WTC11 (cell line): ENCODE measurements around the gene SLC5A9. TPM values are rescaled to one million over a fixed set of nuclear protein-coding genes. Genes with fewer than 3 reads are reported as not detected.

Source experiments
- ATAC-seq: fragments of 200-7000 bp; cut with Tn5 transposase; 2 replicates; pipeline ENCODE4 v1.10.0; 2021; ENCODE audit warnings: mild to moderate bottlenecking, moderate library complexity
- CTCF ChIA-PET: fragments of 300-600 bp; sonication (Branson Sonifier 250); formaldehyde crosslinking; loops from one replicate; lab custom pipeline; 2021; ENCODE audit warnings: antibody characterized with exemption; lab: Charles Lee
- POLR2A ChIA-PET: fragments of 350-600 bp; sonication (Branson Sonifier 250); formaldehyde crosslinking; loops from one replicate; lab custom pipeline; 2021; ENCODE audit warnings: antibody characterized with exemption; lab: Charles Lee
- DNase-seq: peaks from one replicate; pipeline ENCODE4 v3.0.0; 2021; ENCODE audit warnings: low spot score
- H3K27ac Mint-ChIP-seq: 2 replicates; pipeline ENCODE4 v1.8.0; 2021; ENCODE audit warnings: mixed read lengths
- H3K27me3 Mint-ChIP-seq: 2 replicates; pipeline ENCODE4 v1.8.0; 2021; ENCODE audit warnings: low read depth, mild to moderate bottlenecking, moderate library complexity, mixed read lengths
- H3K36me3 Mint-ChIP-seq: 2 replicates; pipeline ENCODE4 v1.8.0; 2021; ENCODE audit warnings: mixed read lengths
- H3K4me1 Mint-ChIP-seq: 2 replicates; pipeline ENCODE4 v1.8.0; 2022; ENCODE audit warnings: mixed read lengths
- H3K4me3 Mint-ChIP-seq: 2 replicates; pipeline ENCODE4 v1.8.0; 2021; ENCODE audit warnings: mild to moderate bottlenecking, moderate library complexity, mixed read lengths
- H3K9me3 Mint-ChIP-seq: 2 replicates; pipeline ENCODE4 v1.8.0; 2021; ENCODE audit warnings: mixed read lengths
- ATF1 ChIP-seq: sonication (generic); formaldehyde crosslinking; IDR thresholded peaks from 2 replicates; pipeline ENCODE4 v1.8.1; 2023; ENCODE audit warnings: mild to moderate bottlenecking, moderate library complexity, missing genetic modification reagents
- CBFB ChIP-seq: sonication (generic); formaldehyde crosslinking; IDR thresholded peaks from 2 replicates; pipeline ENCODE4 v1.8.1; 2022; ENCODE audit warnings: mild to moderate bottlenecking, low read depth, missing genetic modification reagents
- GRHL2 ChIP-seq: fragments of 250-450 bp; sonication (Bioruptor Pico); IDR thresholded peaks from 2 replicates; pipeline ENCODE4 v1.8.0; 2022; ENCODE audit warnings: mild to moderate bottlenecking, moderate library complexity; ENCODE audit not compliant: insufficient replicate concordance, severe bottlenecking
- IRF2 ChIP-seq: sonication (generic); formaldehyde crosslinking; IDR thresholded peaks from 2 replicates; pipeline ENCODE4 v1.8.0; 2022; ENCODE audit warnings: low read depth, missing genetic modification reagents, borderline replicate concordance
- NR2C2 ChIP-seq: sonication (generic); formaldehyde crosslinking; IDR thresholded peaks from 2 replicates; pipeline ENCODE4 v1.8.0; 2022; ENCODE audit warnings: mild to moderate bottlenecking, missing genetic modification reagents
- RELA ChIP-seq: sonication (generic); formaldehyde crosslinking; IDR thresholded peaks from 2 replicates; pipeline ENCODE4 v1.8.1; 2022; ENCODE audit warnings: missing genetic modification reagents, mild to moderate bottlenecking, borderline replicate concordance
- SMAD3 ChIP-seq: sonication (generic); formaldehyde crosslinking; IDR thresholded peaks from 2 replicates; pipeline ENCODE4 v1.8.0; 2022; ENCODE audit warnings: missing genetic modification reagents, mild to moderate bottlenecking, borderline replicate concordance
- TEAD4 ChIP-seq: sonication (generic); formaldehyde crosslinking; IDR thresholded peaks from 2 replicates; pipeline ENCODE4 v1.8.0; 2022; ENCODE audit warnings: mild to moderate bottlenecking, missing genetic modification reagents
- ZNF219 ChIP-seq: sonication (generic); formaldehyde crosslinking; IDR thresholded peaks from 2 replicates; pipeline ENCODE4 v1.8.0; 2023; ENCODE audit warnings: missing genetic modification reagents, mild to moderate bottlenecking, borderline replicate concordance
- ZNF317 ChIP-seq: sonication (generic); formaldehyde crosslinking; IDR thresholded peaks from 2 replicates; pipeline ENCODE4 v1.8.1; 2023; ENCODE audit warnings: low read depth, mild to moderate bottlenecking, moderate library complexity, missing genetic modification reagents, borderline replicate concordance
- total RNA-seq: library from RNA; stranded (reverse); gene quantifications from 3 replicates; pipeline ENCODE4 v1.2.3, GENCODE V29; 2021
- TF ChIP-seq, protein P1 (sequence below): fragments of 250-450 bp; sonication (Bioruptor Pico); IDR thresholded peaks from 2 replicates; pipeline ENCODE4 v1.9.0; 2021; ENCODE audit warnings: moderate library complexity, mild to moderate bottlenecking, inconsistent platforms, borderline replicate concordance
- TF ChIP-seq, protein P2 (sequence below): sonication (generic); formaldehyde crosslinking; IDR thresholded peaks from 2 replicates; pipeline ENCODE4 v1.8.1; 2022; ENCODE audit warnings: low read depth, missing genetic modification reagents, borderline replicate concordance
- TF ChIP-seq, protein P3 (sequence below): sonication (generic); formaldehyde crosslinking; IDR thresholded peaks from 2 replicates; pipeline ENCODE4 v1.8.0; 2023; ENCODE audit warnings: mild to moderate bottlenecking, missing genetic modification reagents
- TF ChIP-seq, protein P4 (sequence below): fragments of 250-450 bp; sonication (Bioruptor Pico); IDR thresholded peaks from 2 replicates; pipeline ENCODE4 v1.8.0; 2021; ENCODE audit warnings: mild to moderate bottlenecking
- TF ChIP-seq, protein P5 (sequence below): sonication (generic); formaldehyde crosslinking; IDR thresholded peaks from 2 replicates; pipeline ENCODE4 v1.8.1; 2023; ENCODE audit warnings: mild to moderate bottlenecking, missing genetic modification reagents
- TF ChIP-seq, protein P6 (sequence below): sonication (generic); formaldehyde crosslinking; IDR thresholded peaks from 2 replicates; pipeline ENCODE4 v1.8.0; 2022; ENCODE audit warnings: mild to moderate bottlenecking, missing genetic modification reagents
- TF ChIP-seq, protein P7 (sequence below): sonication (generic); formaldehyde crosslinking; IDR thresholded peaks from 2 replicates; pipeline ENCODE4 v1.8.1; 2022; ENCODE audit warnings: mild to moderate bottlenecking, missing genetic modification reagents, moderate library complexity, borderline replicate concordance

The SLC5A9 gene
- total RNA-seq, 1 experiment from 2014 or later: 0.22 TPM

DNA sequence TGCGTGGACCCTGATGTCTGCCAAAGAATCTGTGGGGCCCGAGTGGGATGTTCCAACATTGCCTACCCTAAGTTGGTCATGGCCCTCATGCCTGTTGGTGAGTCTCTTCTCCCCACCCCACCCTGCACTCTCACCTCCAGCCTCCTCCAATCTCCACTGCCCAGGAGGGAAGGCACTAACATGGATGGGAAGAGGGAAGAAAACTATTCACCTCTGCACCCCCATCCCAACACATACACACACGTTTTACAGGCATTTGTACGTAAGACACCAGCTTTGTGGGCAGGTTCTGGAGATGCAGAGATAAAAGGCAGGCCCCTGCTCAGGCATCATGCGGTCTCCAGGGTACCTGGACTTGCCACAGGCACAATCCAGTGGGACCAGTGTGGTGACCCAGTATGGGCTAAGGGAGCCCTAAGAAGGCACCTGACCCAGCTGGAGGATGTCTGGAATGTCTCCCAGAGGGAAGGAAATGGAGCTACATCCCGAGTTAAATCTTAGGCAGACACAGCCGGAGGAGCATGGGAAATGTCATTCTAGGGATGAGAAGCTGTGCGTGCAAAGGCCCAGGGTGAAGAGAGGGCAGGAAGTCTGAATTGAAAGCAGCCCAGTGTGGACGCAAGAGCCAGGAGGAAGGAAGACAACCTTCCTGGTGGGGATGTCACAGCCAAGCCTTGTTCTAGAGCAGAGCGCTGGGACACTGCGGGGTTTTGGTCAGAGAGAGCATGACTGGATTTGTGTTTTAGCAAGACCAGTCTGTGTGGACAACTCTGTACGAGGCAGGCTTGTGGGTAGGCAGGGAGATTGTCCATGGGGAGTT, 11.4 kb downstream of the SLC5A9 start:
- Mint-ChIP-seq H3K27ac (no peak overlapping the region; the same call in 1 of the 2 replicates), H3K4me1 (no peaks in the 10 kb centered on the region), H3K36me3 (no peaks in the 10 kb centered on the region), H3K27me3 (peaks cover 3% of the 10 kb centered on the region; the same call in 1 of the 2 replicates), H3K4me3 (no peak overlapping the region), H3K9me3 (no peaks in the 10 kb centered on the region)
- ATAC-seq (no peak), DNase-seq (no peak)
- TF ChIP-seq IRF2 (CRISPR knock-in tag) (no peak), NR2C2 (CRISPR knock-in tag) (no peak), ZNF317 (CRISPR knock-in tag) (no peak), CBFB (CRISPR knock-in tag) (no peak), ATF1 (no peak), GRHL2 (CRISPR knock-in tag) (no peak), ZNF219 (no peak), TEAD4 (CRISPR knock-in tag) (no peak), SMAD3 (CRISPR knock-in tag) (no peak), RELA (CRISPR knock-in tag) (no peak)
- TF ChIP-seq, protein P1, sequence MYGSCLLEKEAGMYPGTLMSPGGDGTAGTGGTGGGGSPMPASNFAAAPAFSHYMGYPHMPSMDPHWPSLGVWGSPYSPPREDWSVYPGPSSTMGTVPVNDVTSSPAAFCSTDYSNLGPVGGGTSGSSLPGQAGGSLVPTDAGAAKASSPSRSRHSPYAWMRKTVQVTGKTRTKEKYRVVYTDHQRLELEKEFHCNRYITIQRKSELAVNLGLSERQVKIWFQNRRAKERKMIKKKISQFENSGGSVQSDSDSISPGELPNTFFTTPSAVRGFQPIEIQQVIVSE (CRISPR knock-in tag): no peak
- TF ChIP-seq, protein P2, sequence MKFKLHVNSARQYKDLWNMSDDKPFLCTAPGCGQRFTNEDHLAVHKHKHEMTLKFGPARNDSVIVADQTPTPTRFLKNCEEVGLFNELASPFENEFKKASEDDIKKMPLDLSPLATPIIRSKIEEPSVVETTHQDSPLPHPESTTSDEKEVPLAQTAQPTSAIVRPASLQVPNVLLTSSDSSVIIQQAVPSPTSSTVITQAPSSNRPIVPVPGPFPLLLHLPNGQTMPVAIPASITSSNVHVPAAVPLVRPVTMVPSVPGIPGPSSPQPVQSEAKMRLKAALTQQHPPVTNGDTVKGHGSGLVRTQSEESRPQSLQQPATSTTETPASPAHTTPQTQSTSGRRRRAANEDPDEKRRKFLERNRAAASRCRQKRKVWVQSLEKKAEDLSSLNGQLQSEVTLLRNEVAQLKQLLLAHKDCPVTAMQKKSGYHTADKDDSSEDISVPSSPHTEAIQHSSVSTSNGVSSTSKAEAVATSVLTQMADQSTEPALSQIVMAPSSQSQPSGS (CRISPR knock-in tag): no peak
- TF ChIP-seq, protein P3, sequence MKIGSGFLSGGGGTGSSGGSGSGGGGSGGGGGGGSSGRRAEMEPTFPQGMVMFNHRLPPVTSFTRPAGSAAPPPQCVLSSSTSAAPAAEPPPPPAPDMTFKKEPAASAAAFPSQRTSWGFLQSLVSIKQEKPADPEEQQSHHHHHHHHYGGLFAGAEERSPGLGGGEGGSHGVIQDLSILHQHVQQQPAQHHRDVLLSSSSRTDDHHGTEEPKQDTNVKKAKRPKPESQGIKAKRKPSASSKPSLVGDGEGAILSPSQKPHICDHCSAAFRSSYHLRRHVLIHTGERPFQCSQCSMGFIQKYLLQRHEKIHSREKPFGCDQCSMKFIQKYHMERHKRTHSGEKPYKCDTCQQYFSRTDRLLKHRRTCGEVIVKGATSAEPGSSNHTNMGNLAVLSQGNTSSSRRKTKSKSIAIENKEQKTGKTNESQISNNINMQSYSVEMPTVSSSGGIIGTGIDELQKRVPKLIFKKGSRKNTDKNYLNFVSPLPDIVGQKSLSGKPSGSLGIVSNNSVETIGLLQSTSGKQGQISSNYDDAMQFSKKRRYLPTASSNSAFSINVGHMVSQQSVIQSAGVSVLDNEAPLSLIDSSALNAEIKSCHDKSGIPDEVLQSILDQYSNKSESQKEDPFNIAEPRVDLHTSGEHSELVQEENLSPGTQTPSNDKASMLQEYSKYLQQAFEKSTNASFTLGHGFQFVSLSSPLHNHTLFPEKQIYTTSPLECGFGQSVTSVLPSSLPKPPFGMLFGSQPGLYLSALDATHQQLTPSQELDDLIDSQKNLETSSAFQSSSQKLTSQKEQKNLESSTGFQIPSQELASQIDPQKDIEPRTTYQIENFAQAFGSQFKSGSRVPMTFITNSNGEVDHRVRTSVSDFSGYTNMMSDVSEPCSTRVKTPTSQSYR (CRISPR knock-in tag): no peak
- TF ChIP-seq, protein P4, sequence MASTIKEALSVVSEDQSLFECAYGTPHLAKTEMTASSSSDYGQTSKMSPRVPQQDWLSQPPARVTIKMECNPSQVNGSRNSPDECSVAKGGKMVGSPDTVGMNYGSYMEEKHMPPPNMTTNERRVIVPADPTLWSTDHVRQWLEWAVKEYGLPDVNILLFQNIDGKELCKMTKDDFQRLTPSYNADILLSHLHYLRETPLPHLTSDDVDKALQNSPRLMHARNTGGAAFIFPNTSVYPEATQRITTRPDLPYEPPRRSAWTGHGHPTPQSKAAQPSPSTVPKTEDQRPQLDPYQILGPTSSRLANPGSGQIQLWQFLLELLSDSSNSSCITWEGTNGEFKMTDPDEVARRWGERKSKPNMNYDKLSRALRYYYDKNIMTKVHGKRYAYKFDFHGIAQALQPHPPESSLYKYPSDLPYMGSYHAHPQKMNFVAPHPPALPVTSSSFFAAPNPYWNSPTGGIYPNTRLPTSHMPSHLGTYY: no peak
- TF ChIP-seq, protein P5, sequence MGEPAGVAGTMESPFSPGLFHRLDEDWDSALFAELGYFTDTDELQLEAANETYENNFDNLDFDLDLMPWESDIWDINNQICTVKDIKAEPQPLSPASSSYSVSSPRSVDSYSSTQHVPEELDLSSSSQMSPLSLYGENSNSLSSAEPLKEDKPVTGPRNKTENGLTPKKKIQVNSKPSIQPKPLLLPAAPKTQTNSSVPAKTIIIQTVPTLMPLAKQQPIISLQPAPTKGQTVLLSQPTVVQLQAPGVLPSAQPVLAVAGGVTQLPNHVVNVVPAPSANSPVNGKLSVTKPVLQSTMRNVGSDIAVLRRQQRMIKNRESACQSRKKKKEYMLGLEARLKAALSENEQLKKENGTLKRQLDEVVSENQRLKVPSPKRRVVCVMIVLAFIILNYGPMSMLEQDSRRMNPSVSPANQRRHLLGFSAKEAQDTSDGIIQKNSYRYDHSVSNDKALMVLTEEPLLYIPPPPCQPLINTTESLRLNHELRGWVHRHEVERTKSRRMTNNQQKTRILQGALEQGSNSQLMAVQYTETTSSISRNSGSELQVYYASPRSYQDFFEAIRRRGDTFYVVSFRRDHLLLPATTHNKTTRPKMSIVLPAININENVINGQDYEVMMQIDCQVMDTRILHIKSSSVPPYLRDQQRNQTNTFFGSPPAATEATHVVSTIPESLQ: no peak
- TF ChIP-seq, protein P6, sequence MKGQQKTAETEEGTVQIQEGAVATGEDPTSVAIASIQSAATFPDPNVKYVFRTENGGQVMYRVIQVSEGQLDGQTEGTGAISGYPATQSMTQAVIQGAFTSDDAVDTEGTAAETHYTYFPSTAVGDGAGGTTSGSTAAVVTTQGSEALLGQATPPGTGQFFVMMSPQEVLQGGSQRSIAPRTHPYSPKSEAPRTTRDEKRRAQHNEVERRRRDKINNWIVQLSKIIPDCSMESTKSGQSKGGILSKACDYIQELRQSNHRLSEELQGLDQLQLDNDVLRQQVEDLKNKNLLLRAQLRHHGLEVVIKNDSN (CRISPR knock-in tag): no peak
- TF ChIP-seq, protein P7, sequence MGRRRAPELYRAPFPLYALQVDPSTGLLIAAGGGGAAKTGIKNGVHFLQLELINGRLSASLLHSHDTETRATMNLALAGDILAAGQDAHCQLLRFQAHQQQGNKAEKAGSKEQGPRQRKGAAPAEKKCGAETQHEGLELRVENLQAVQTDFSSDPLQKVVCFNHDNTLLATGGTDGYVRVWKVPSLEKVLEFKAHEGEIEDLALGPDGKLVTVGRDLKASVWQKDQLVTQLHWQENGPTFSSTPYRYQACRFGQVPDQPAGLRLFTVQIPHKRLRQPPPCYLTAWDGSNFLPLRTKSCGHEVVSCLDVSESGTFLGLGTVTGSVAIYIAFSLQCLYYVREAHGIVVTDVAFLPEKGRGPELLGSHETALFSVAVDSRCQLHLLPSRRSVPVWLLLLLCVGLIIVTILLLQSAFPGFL: no peak
- CTCF ChIA-PET: interaction anchor here (0.7 to 1.4 kb wide), 3 partner anchors 16 to 444 kb away, joined by 3 to 4 read pairs (median 3); no protein-coding TSS in a partner anchor
- POLR2A ChIA-PET: no interaction called here
